ENCODE data around the gene ADAM12.
"Not testable (repeated sequence)": the region's sequence is repeated elsewhere in the genome, so short reads cannot be mapped to it uniquely, and the experiment has no call there.

Gene ADAM12

GRCh38 chr10:126185676-126186447, 202.4 kb downstream of the ADAM12 start:
- no peak overlapping the region for H3K4me3 ChIP-seq (ENCODE audit: low read depth, low read length)
- TF ChIP-seq, protein P1, sequence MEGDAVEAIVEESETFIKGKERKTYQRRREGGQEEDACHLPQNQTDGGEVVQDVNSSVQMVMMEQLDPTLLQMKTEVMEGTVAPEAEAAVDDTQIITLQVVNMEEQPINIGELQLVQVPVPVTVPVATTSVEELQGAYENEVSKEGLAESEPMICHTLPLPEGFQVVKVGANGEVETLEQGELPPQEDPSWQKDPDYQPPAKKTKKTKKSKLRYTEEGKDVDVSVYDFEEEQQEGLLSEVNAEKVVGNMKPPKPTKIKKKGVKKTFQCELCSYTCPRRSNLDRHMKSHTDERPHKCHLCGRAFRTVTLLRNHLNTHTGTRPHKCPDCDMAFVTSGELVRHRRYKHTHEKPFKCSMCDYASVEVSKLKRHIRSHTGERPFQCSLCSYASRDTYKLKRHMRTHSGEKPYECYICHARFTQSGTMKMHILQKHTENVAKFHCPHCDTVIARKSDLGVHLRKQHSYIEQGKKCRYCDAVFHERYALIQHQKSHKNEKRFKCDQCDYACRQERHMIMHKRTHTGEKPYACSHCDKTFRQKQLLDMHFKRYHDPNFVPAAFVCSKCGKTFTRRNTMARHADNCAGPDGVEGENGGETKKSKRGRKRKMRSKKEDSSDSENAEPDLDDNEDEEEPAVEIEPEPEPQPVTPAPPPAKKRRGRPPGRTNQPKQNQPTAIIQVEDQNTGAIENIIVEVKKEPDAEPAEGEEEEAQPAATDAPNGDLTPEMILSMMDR (IDR thresholded peaks at IDR 0.05; ENCODE audit: borderline replicate concordance, insufficient read depth, low read depth, low read length): no peak

- TF ChIP-seq, protein P1 (IDR thresholded peaks at IDR 0.05; ENCODE audit: borderline replicate concordance, insufficient read depth, low read depth, low read length): no peak
- no peak overlapping the region for H3K4me3 ChIP-seq (ENCODE audit: low read depth, low read length)
Measured at GRCh38 chr10:126181626-126182025, 206.7 kb downstream of the ADAM12 start.

GRCh38 chr10:126179637-126180036, 208.6 kb downstream of the ADAM12 start:
- H3K4me3 ChIP-seq (ENCODE audit: low read depth, low read length): no peak overlapping the region
- TF ChIP-seq, protein P1 (IDR thresholded peaks at IDR 0.05; ENCODE audit: borderline replicate concordance, insufficient read depth, low read depth, low read length): no peak

- H3K4me3 ChIP-seq (ENCODE audit: low read depth, low read length): no peak overlapping the region
- TF ChIP-seq, protein P1 (IDR thresholded peaks at IDR 0.05; ENCODE audit: borderline replicate concordance, insufficient read depth, low read depth, low read length): no peak
Measured at GRCh38 chr10:126177417-126178030, 210.8 kb downstream of the ADAM12 start.

GRCh38 chr10:126175641-126176262, 212.5 kb downstream of the ADAM12 start:
- TF ChIP-seq, protein P1 (IDR thresholded peaks at IDR 0.05; ENCODE audit: borderline replicate concordance, insufficient read depth, low read depth, low read length): no peak
- no peak overlapping the region for H3K4me3 ChIP-seq (ENCODE audit: low read depth, low read length)

DNA sequence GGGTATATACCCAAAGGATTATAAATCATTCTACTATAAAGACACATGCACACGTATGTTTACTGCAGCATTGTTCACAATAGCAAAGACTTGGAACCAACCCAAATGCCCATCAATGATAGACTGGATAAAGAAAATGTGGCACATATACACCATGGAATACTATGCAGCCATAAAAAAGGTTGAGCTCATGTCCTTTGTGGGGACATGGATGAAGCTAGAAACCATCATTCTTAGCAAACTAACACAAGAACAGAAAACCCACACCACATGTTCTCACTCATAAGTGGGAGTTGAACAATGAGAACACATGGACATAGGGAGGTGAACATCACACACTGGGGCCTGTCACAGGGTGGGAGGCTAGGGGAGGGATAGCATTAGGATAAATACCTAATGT, 215.5 kb downstream of the ADAM12 start:
- H3K4me3 ChIP-seq (ENCODE audit: low read depth, low read length): not testable (repeated sequence)

DNA sequence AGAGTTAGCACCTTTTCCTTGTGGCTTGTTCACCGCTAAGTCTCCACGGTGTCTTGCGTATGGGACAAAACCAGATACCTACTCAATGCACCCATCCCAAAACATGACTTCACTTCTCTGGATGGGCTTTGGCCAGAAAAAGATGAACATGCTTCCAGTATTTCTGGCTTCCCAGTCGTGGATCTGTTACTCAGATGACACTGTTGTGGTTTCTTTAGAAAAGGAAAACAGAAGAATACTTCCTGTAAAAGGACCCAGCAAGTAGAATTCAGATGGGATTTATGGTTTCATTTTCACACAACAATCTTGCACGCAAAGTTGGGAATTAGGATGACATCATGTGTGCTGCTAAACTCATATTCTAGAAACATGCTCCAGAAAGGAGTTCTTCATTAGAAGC, 216.7 kb downstream of the ADAM12 start:
- no peak overlapping the region for H3K4me3 ChIP-seq (ENCODE audit: low read depth, low read length)
- TF ChIP-seq, protein P1 (IDR thresholded peaks at IDR 0.05; ENCODE audit: borderline replicate concordance, insufficient read depth, low read depth, low read length): no peak
